Hepatic stellate cell (primary cell): ENCODE results near the gene ASB8.

Experiments used
- DNase-seq: peaks from one replicate; pipeline ENCODE4 v3.0.0; 2011; ENCODE audit warnings: low spot score

ASB8 gene

DNA sequence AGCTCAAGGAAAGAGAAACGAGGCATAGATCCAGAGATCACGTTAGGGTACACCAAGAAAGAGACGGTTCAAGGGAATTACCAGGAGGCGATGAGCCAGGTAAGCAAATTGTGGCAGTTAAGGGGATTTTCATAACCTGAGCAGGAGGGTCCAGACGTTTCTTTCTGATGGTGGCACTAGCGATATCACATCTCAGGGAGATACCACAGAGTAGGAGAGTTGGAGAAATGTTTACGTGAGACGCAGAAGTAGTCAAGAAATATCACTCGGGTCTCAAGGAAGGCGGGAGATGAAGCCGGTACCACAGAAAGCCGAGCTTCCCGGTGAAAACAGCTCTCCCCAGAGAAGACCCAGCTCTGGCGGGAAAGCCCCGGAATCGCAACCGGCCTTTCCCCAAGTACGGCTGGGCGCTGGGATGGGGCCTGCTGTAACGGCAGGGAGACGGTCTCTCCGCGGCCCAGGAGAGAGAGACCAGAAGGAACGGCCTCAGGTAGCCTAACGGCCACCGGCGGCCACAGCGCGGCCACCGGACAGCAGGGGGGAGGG lies 51.9 kb downstream of the ASB8 start:
- peak; percentile 25 for DNase-seq

DNA sequence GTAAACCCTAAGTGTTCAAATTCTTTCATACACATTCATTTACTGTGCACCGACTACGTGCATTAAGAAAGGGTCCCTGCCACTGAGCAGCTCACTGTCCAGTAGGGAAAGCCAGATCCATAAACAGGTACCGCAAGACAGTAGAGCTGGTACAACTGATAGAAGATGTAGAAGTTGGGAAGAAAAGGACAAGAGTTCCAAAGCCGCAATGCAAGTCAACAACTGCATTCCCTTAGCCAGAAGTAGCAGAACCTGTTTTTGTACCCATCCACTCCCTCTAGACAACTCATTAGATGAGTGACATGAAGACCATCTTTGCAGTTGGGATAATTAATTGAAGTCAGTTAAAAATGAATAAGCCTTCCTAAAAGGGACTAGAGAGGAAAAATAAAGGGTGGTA lies 52.8 kb downstream of the ASB8 start:
- DNase-seq, result no peak
